Thoracic aorta (tissue), 2 donors: ENCODE measurements around the gene IRS1. TPM values are rescaled to one million over a fixed set of nuclear protein-coding genes. Genes with fewer than 3 reads are reported as not detected.

Source experiments
- ATAC-seq: fragments of 150-250 bp; one replicate; pipeline ENCODE4 v1.8.0; 2017; ENCODE audit warnings: low read depth; ENCODE audit not compliant: insufficient number of reproducible peaks, low FRiP score
- DNase-seq: peaks from one replicate; pipeline ENCODE4 v3.0.0-alpha.2; 2020; ENCODE audit warnings: low spot score
- H3K27ac ChIP-seq, 2 donors: fragments of 200-600 bp; sonication (generic); 1 replicate in 1 of 2; 2 replicates in 1 of 2; pipeline ENCODE4 v1.5.1; 2016; ENCODE audit warnings: mild to moderate bottlenecking in 2 of 2, moderate library complexity in 2 of 2
- H3K27me3 ChIP-seq: fragments of 200-600 bp; sonication (generic); replicated peaks from 2 replicates; pipeline ENCODE4 v1.6.0; 2016; ENCODE audit warnings: mild to moderate bottlenecking; ENCODE audit not compliant: insufficient read depth
- H3K36me3 ChIP-seq: fragments of 200-600 bp; sonication (generic); one replicate; pipeline ENCODE4 v1.5.1; 2016
- H3K4me1 ChIP-seq, 2 donors: fragments of 200-600 bp; sonication (generic); 1 replicate in 1 of 2; 2 replicates in 1 of 2; pipeline versions ENCODE4 v1.5.1 to v1.6.0; 2016; ENCODE audit warnings: low read depth in 2 of 2, mild to moderate bottlenecking in 1 of 2; ENCODE audit not compliant: control insufficient read depth in 1 of 2
- H3K4me3 ChIP-seq: fragments of 200-600 bp; sonication (generic); 2 replicates; pipeline ENCODE4 v1.5.1; 2016; ENCODE audit warnings: mild to moderate bottlenecking
- H3K9me3 ChIP-seq: fragments of 200-600 bp; sonication (generic); 2 replicates; pipeline ENCODE4 v1.5.1; 2016
- CTCF ChIP-seq: fragments of 200-600 bp; sonication (generic); IDR thresholded peaks from one replicate; pipeline ENCODE4 v1.5.1; 2019; ENCODE audit warnings: antibody characterized with exemption
- total RNA-seq, 2 donors: library from RNA; depleted of rRNA; stranded (reverse); fragments of >200 nt; gene quantifications; one replicate each; pipeline versions ENCODE4 v1.1.0 to v1.2.3, GENCODE V29; 2016

Gene IRS1
- total RNA-seq, 2 donors from 2014 or later, result 18.8 to 23.1 TPM

- Histone ChIP-seq H3K4me1 (peaks cover 0 to 16% of the 10 kb centered on the region in 2 donors), H3K9me3 (no peaks in the 10 kb centered on the region), H3K4me3 (no peak overlapping the region), H3K27ac (no peak overlapping the region), H3K27me3 (no peaks in the 10 kb centered on the region), H3K36me3 (no peaks in the 10 kb centered on the region)
- DNase-seq, result no peak
- TF ChIP-seq CTCF, result no peak
- no peak for ATAC-seq
These were observed 111.9 kb downstream of the IRS1 start for GRCh38 chr2:226687641-226688253.

- ATAC-seq, result no peak
- Histone ChIP-seq H3K27me3 (no peaks in the 10 kb centered on the region), H3K4me3 (no peak overlapping the region)
These were observed 115.1 kb downstream of the IRS1 start for GRCh38 chr2:226684563-226684959.

GRCh38 chr2:226683944-226684562, 115.6 kb downstream of the IRS1 start:
- Histone ChIP-seq H3K9me3 (no peaks in the 10 kb centered on the region), H3K4me3 (no peak overlapping the region), H3K36me3 (no peaks in the 10 kb centered on the region), H3K4me1 (no peaks in the 10 kb centered on the region), H3K27ac (no peak overlapping the region), H3K27me3 (no peaks in the 10 kb centered on the region)
- ATAC-seq (no peak), DNase-seq (no peak)
- no peak for TF ChIP-seq CTCF

More at GRCh38 chr2:226684563-226684959, 115.1 kb downstream of the IRS1 start:
- no peak overlapping the region for H3K27ac ChIP-seq
- H3K9me3 ChIP-seq, result no peaks in the 10 kb centered on the region
- no peaks in the 10 kb centered on the region for H3K36me3 ChIP-seq
- no peak for TF ChIP-seq CTCF
- H3K4me1 ChIP-seq, result no peaks in the 10 kb centered on the region
- DNase-seq, result no peak

- Histone ChIP-seq H3K4me3 (no peak overlapping the region), H3K4me1 (no peaks in the 10 kb centered on the region), H3K27me3 (no peaks in the 10 kb centered on the region), H3K9me3 (no peaks in the 10 kb centered on the region), H3K36me3 (no peaks in the 10 kb centered on the region), H3K27ac (no peak overlapping the region)
- no peak for DNase-seq
- no peak for TF ChIP-seq CTCF
- no peak for ATAC-seq
These were observed 116.4 kb downstream of the IRS1 start for GRCh38 chr2:226683196-226683595.

Other genes with a start within 250 kb of the IRS1 start
- 10 to 100 TPM; 10.2 to 17.3 TPM for gene RHBDD1, start 36.2 kb upstream of the IRS1 start, total RNA-seq